ENCODE measurements around the gene RNF175. TPM values are rescaled to one million over a fixed set of nuclear protein-coding genes. Genes with fewer than 3 reads are reported as not detected.

Gene RNF175
- total RNA-seq, 1 donor from 2014 or later = 4.3 TPM

DNA sequence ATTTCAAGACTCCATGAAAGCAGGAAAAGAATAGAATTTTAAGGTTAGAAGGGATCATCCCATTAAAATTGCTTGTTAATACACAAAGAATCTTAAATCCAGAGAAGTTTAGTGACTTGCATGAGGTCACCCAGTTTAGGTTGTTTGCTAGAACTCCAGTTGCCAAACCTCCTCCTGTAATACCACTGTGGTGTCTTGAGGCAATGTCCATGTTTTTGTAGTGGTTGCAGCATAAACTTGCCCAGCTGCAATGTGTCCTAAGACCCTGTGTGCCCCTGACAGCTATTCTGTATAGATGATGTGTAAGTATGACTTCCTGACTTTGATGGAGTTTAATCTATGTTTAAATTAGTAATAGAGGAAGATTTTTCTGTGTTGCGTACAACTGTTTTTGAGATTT lies 22.8 kb upstream of the RNF175 start:
- peaks cover 6% of the 10 kb centered on the region for H3K9me3 Mint-ChIP-seq
- no peak for DNase-seq (ENCODE audit: low spot score in 2 of 2, unreplicated experiment in 2 of 2)
- no peak overlapping the region for H3K4me3 Mint-ChIP-seq
- H3K27me3 Mint-ChIP-seq (ENCODE audit: low read depth) = peaks cover 48% of the 10 kb centered on the region
- no peak for TF ChIP-seq CTCF (IDR thresholded peaks at IDR 0.05; ENCODE audit: unreplicated experiment)
- peaks cover 12% of the 10 kb centered on the region for H3K4me1 Mint-ChIP-seq
- no peaks in the 10 kb centered on the region for H3K36me3 Mint-ChIP-seq
- no peak overlapping the region for H3K27ac Mint-ChIP-seq

DNA sequence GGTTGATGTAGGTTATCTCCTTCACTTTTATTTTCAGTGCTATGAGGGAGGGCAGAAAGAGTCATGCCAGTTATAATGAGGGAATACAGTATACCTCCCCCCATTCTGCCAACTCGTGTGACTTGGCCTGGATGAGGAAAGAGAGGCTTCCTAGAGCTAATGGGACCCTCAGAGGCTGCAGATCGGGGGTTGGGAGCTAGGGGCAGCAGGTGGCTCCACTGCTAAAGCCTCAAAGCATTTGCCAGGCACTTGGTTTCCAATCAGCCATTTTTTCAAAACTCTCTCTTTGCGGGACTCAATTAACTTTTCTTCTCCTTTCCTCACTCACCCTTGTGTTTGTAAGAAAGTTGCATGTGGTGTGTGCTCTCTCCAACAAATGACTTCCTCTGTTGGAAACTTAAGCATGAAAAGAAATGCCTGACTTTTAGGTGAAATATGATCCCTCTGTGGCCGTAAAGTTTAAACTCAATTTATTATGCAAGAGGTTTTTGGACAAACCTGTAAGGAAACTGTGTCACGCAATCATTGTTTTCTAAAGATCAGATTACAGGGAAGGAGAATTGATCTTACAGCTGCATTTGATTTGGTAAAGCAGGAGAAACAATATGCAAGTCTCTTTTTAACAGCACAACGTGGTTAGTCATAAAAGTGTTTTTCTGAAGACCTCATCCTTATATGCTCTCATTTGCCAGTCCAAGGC lies 22.0 kb upstream of the RNF175 start:
- no peak for TF ChIP-seq CTCF (IDR thresholded peaks at IDR 0.05; ENCODE audit: unreplicated experiment)
- Mint-ChIP-seq H3K4me1 (peaks cover 10% of the 10 kb centered on the region), H3K27me3 (ENCODE audit: low read depth) (peaks cover 41% of the 10 kb centered on the region), H3K9me3 (peaks cover 6% of the 10 kb centered on the region), H3K4me3 (no peak overlapping the region), H3K27ac (no peak overlapping the region), H3K36me3 (no peaks in the 10 kb centered on the region)
- no peak for DNase-seq (ENCODE audit: low spot score in 2 of 2, unreplicated experiment in 2 of 2)

DNA sequence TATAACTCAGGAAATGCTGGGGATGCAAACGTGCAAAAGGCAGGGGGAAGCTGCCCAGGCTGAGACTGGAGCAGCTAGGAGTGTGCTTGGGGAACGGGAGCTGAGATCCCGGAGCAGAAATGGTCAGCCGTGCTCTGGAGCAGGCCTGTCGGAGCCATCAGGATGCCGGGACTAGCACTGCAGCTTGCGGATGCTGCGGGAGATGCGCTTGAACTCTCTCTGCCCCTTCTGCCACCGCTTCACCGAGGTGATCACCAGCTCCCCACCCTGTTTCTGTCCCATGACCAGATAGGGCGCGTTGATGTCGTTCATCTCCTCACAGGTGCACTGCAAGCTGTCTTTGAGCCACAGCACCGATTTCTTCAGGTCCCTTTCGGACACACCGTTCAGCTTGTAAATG lies 21.5 kb upstream of the RNF175 start:
- H3K9me3 Mint-ChIP-seq = peaks cover 6% of the 10 kb centered on the region
- H3K27ac Mint-ChIP-seq = no peak overlapping the region
- no peaks in the 10 kb centered on the region for H3K36me3 Mint-ChIP-seq
- peaks cover 38% of the 10 kb centered on the region for H3K27me3 Mint-ChIP-seq (ENCODE audit: low read depth)
- no peak for DNase-seq (ENCODE audit: low spot score in 2 of 2, unreplicated experiment in 2 of 2)
- no peak overlapping the region for H3K4me3 Mint-ChIP-seq
- peaks cover 10% of the 10 kb centered on the region for H3K4me1 Mint-ChIP-seq
- no peak for TF ChIP-seq CTCF (IDR thresholded peaks at IDR 0.05; ENCODE audit: unreplicated experiment)

- H3K9me3 Mint-ChIP-seq = peaks cover 6% of the 10 kb centered on the region
- H3K4me3 Mint-ChIP-seq = no peak overlapping the region
- peaks cover 37% of the 10 kb centered on the region for H3K27me3 Mint-ChIP-seq (ENCODE audit: low read depth)
- no peak for DNase-seq (ENCODE audit: low spot score in 2 of 2, unreplicated experiment in 2 of 2)
- peaks cover 10% of the 10 kb centered on the region for H3K4me1 Mint-ChIP-seq
- no peak overlapping the region for H3K27ac Mint-ChIP-seq
- no peaks in the 10 kb centered on the region for H3K36me3 Mint-ChIP-seq
- no peak for TF ChIP-seq CTCF (IDR thresholded peaks at IDR 0.05; ENCODE audit: unreplicated experiment)
These were observed 21.1 kb upstream of the RNF175 start for GRCh38 chr4:153780876-153781275.

DNA sequence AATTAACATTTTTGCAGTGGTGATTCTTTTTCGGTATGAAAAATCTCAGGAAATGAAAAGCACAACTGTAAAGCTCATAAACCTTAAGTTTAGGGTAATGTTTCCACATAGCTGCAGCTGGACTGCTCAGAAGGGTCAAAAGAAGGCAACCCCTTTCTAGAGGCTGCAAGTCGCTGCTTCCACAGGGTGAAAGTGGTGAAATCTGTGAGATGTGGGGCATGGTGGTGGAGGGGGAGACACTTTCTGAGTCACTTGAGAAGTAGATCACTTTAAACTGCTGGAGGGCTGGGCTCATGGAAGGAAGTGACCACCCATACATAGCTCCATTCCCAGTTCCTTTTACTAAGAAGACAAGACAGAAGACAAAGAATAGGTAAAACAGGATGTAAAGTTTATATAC lies 20.4 kb upstream of the RNF175 start:
- no peaks in the 10 kb centered on the region for H3K36me3 Mint-ChIP-seq
- H3K27me3 Mint-ChIP-seq (ENCODE audit: low read depth) = peaks cover 34% of the 10 kb centered on the region
- peaks cover 10% of the 10 kb centered on the region for H3K4me1 Mint-ChIP-seq

More for the DNA sequence above, 20.4 kb upstream of the RNF175 start:
- H3K9me3 Mint-ChIP-seq = peaks cover 6% of the 10 kb centered on the region
- no peak overlapping the region for H3K27ac Mint-ChIP-seq
- no peak for TF ChIP-seq CTCF (IDR thresholded peaks at IDR 0.05; ENCODE audit: unreplicated experiment)
- H3K4me3 Mint-ChIP-seq = no peak overlapping the region
- no peak for DNase-seq (ENCODE audit: low spot score in 2 of 2, unreplicated experiment in 2 of 2)

All from mesothelial cell of epicardium (in vitro differentiated cells).